Activated naive CD8-positive, alpha-beta T cell treated with anti-CD3 and anti-CD28 coated beads for 36 hours (primary cell): ENCODE data around the gene NXPH4. TPM values are rescaled to one million over a fixed set of nuclear protein-coding genes. Genes with fewer than 3 reads are reported as not detected.

Source experiments
- DNase-seq: peaks from one replicate; pipeline ENCODE4 v3.0.0; 2021
- H3K27ac Mint-ChIP-seq: one replicate; pipeline ENCODE4 v1.8.0; 2022; ENCODE audit warnings: mild to moderate bottlenecking, moderate library complexity, mixed read lengths
- H3K27me3 Mint-ChIP-seq: one replicate; pipeline ENCODE4 v1.8.0; 2022; ENCODE audit warnings: mild to moderate bottlenecking, mixed read lengths
- H3K36me3 Mint-ChIP-seq: one replicate; pipeline ENCODE4 v1.8.0; 2021; ENCODE audit warnings: mild to moderate bottlenecking, mixed read lengths
- H3K4me1 Mint-ChIP-seq: one replicate; pipeline ENCODE4 v1.8.0; 2021; ENCODE audit warnings: mixed read lengths
- H3K4me3 Mint-ChIP-seq: one replicate; pipeline ENCODE4 v1.8.0; 2022; ENCODE audit warnings: mild to moderate bottlenecking, moderate library complexity, mixed read lengths
- H3K9me3 Mint-ChIP-seq: one replicate; pipeline ENCODE4 v1.8.0; 2022; ENCODE audit warnings: mixed read lengths
- total RNA-seq, 2 experiments: library from RNA; stranded (reverse); gene quantifications; one replicate each; pipeline ENCODE4 v1.2.3, GENCODE V29; 2021

The NXPH4 gene
- total RNA-seq, 2 experiments from 2014 or later, result 0.19 to 0.26 TPM

DNA sequence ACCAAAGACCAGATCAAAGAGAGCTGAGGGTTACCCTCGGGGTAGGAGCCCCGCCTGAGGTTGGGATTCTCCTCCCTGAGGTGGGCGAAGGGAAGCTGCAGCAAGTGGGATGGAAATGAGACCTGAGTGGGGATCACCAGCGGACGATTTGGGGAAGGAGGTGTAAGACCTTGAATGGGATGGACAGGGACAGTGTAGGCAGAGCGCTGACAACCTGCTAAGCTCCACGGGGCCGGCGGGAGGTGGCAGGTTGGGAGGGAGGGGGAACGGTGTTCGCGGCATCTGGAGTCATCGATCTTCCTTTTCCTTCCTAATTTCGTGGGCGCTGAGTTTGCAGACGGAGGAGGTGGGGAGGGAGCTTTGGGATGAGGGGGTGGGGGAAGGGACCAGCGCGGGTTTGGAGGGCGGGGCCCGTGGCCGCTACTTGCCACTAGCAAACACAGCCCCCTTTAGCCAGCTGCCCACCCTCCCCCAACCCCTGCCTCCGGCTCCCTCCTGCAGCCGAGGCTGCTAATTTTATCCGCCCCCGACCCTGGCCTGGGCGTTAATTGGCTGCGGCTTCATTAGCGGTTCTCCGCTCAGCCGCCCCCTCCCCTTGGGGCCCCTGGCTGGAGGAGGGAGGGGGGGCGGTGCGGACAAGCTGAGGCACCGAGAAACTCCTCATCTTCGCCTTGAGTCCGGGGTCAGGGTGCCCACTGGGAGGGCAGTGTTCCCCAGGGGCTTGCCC is 10.2 kb downstream of the NXPH4 start:
- peak overlapping the region; percentile 53 for H3K4me3 Mint-ChIP-seq
- H3K27ac Mint-ChIP-seq, result no peak overlapping the region
- peaks cover 23% of the 10 kb centered on the region for H3K36me3 Mint-ChIP-seq
- no peak for DNase-seq
- H3K9me3 Mint-ChIP-seq, result no peaks in the 10 kb centered on the region
- H3K4me1 Mint-ChIP-seq, result peaks cover 57% of the 10 kb centered on the region
- peaks cover 62% of the 10 kb centered on the region for H3K27me3 Mint-ChIP-seq

DNA sequence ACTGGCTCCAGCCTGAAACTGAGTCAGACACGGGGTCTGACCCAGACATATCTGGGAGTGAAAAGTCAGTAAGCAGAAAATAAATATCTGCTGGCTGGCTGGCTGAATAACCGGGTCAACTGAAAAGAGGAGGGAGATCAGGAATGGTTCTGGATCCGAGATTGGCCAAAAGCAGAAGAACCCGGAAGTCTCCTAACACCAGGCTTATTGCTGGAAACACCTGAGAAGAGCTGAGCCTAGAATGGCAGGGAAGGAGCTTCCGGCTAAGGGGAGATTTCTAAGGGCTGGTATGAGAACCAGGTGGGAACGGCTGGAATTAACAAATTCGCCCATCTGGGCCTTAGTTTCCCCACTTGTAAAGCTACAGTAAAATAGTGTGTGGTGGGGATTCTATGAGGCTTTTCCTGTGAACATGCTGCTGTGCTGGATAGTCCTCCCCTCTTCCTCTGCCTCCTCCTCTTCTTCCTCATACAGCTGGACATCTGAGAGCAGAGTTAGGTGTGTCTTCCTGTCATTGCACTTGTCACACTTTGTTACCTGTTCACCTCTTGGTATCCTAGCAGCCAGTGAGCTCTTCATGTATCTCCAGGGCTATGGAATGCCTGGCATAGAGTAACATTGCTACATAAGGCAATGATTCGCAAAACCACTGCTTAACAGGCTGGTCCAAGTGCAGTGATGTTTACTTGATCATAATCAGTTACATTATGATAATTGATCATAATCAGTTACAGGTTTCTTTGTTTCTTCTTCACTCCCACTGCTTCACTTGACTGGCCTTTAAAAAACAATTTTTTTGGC is 10.9 kb downstream of the NXPH4 start:
- peaks cover 58% of the 10 kb centered on the region for H3K4me1 Mint-ChIP-seq
- H3K27me3 Mint-ChIP-seq, result peaks cover 54% of the 10 kb centered on the region
- H3K27ac Mint-ChIP-seq, result no peak overlapping the region
- DNase-seq, result no peak
- H3K36me3 Mint-ChIP-seq, result peaks cover 31% of the 10 kb centered on the region
- H3K9me3 Mint-ChIP-seq, result no peaks in the 10 kb centered on the region
- no peak overlapping the region for H3K4me3 Mint-ChIP-seq

DNA sequence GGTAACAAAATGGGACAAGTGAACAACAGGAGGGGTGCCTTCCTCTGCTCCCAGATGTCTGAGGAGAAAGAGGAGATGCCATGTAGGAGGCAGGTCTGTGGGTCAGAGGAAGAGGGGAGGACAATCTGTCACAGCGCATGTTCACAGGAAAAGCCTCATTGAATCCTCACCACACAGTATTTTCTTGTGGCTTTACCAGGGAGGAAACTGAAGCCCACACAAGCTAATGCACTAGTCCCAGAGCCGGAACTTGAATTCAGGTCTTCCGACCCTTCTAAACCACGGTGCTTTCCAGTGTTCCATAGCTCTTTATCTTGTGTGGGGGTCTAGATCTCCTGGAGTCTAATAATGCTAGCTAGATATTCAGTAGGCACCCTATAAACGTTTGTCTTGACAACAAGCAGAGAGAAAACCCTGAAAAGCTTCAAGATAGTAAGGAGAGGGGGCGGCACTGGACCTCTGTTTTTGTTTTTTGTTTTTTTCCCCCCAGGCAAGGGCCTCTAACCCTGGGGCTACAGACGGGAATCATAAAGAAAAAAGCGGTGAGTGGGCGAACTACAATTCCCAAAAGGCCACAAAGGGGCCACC is 12.5 kb downstream of the NXPH4 start:
- Mint-ChIP-seq H3K36me3 (peaks cover 45% of the 10 kb centered on the region), H3K27me3 (peaks cover 38% of the 10 kb centered on the region), H3K4me3 (peak overlapping the region; percentile 99), H3K4me1 (peaks cover 59% of the 10 kb centered on the region), H3K9me3 (no peaks in the 10 kb centered on the region), H3K27ac (peak overlapping the region; percentile 99)
- no peak for DNase-seq

DNA sequence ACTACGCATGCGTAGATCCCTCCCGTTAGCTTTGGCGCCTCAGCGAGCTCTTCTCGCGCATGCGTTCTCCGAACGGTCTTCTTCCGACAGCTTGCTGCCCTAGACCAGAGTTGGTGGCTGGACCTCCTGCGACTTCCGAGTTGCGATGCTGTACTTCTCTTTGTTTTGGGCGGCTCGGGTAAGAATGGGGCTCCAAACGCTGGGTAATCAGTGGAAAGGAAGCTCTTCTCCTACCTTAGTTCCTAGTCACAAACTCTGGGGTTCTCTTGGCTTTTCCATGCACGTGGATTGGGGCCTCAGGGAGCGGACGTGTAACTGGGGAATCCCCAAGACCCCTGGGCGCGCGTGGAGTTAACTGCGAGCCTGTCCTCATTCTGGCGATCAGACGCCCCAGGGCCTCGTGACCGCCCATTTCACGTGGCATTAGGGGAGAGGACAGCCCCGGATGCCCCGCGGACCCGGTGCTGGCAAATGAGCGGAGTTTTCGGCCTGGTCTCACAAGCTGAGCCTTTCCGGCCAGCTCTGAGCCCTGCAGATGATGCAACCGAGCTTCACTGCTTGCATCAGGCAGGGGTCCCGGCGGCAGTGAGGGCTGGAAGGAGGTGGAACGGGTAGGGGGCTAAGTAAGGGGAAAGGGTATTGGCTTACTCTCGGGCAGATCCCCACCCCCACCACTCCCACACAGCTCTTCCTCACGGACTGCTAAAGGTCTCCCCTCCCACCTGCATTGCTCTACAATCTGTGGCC is 13.2 kb downstream of the NXPH4 start, which contains the start of gene SHMT2:
TSS of gene SHMT2 (plus strand) at position 78 of the 747 bp plus-strand sequence. CDS start at position 146, 68 bp downstream.
- Mint-ChIP-seq H3K9me3 (no peaks in the 10 kb centered on the region), H3K27ac (peak within 1 kb of the TSS; percentile 99), H3K4me3 (peak within 1 kb of the TSS; percentile 99), H3K4me1 (peaks cover 63% of the 10 kb centered on the region), H3K36me3 (peaks cover 51% of the 10 kb centered on the region), H3K27me3 (peaks cover 31% of the 10 kb centered on the region)
- DNase-seq, result peak; percentile 93

DNA sequence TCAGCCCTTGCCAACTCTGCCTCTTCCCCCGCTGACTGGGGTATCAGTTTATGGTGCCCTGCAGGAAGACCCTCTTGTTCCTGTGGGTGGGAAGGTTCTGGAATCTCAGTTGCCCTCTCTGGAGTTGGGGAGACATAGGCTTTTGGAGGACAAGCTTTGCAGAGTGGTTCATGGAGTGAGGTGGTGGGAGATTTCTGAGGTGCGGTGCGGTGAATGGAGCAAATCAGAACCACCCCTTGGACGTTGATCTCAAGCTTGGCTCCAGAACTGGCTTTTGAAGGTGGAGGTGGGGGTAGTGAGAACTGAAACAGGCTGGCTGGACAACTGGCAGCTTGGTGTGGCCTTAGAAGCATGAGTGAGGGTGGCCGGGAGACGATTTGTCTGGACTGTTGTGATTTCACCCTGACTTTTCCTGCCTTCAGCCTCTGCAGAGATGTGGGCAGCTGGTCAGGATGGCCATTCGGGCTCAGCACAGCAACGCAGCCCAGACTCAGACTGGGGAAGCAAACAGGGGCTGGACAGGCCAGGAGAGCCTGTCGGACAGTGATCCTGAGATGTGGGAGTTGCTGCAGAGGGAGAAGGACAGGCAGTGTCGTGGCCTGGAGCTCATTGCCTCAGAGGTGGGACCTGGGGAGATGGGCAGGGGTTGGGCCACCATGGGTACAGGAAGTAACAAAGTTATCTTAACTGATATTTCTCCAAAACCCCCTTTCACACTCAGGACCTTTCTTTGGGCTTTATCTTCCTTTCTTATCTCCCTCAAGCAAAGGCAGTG is 14.0 kb downstream of the NXPH4 start:
- Mint-ChIP-seq H3K36me3 (peaks cover 55% of the 10 kb centered on the region), H3K27me3 (peaks cover 24% of the 10 kb centered on the region), H3K4me1 (peaks cover 61% of the 10 kb centered on the region)

DNA sequence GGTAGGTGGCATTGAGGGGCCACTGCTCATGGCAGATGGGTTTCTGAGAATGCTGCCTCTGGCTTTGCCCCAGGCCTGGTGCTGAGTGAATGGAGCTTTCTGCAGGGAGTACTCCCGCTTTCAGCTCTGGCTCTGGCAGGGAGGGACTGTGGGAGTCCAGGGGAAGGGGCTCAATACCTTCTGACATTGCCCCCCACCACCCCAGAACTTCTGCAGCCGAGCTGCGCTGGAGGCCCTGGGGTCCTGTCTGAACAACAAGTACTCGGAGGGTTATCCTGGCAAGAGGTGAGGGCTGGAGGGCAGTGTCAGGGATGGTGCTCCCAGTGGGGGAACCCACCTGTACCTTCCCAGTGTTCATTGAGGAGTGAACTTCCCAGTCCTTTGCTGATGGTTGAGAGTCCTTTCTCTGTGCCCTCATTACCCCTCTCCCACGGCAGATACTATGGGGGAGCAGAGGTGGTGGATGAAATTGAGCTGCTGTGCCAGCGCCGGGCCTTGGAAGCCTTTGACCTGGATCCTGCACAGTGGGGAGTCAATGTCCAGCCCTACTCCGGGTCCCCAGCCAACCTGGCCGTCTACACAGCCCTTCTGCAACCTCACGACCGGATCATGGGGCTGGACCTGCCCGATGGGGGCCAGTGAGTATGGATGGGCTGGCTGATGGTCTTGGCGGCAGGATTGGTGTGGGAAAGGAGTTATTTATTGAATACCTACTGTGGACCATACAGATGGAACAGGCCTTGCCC is 14.9 kb downstream of the NXPH4 start:
- no peak for DNase-seq
- Mint-ChIP-seq H3K36me3 (peaks cover 58% of the 10 kb centered on the region), H3K4me3 (peak overlapping the region; percentile 99), H3K4me1 (peaks cover 61% of the 10 kb centered on the region), H3K27me3 (peaks cover 22% of the 10 kb centered on the region), H3K27ac (peak overlapping the region; percentile 25), H3K9me3 (no peaks in the 10 kb centered on the region)

More for the DNA sequence above, 14.0 kb downstream of the NXPH4 start:
- peak overlapping the region; percentile 99 for H3K27ac Mint-ChIP-seq
- H3K4me3 Mint-ChIP-seq, result peak overlapping the region; percentile 99
- no peak for DNase-seq
- no peaks in the 10 kb centered on the region for H3K9me3 Mint-ChIP-seq

DNA sequence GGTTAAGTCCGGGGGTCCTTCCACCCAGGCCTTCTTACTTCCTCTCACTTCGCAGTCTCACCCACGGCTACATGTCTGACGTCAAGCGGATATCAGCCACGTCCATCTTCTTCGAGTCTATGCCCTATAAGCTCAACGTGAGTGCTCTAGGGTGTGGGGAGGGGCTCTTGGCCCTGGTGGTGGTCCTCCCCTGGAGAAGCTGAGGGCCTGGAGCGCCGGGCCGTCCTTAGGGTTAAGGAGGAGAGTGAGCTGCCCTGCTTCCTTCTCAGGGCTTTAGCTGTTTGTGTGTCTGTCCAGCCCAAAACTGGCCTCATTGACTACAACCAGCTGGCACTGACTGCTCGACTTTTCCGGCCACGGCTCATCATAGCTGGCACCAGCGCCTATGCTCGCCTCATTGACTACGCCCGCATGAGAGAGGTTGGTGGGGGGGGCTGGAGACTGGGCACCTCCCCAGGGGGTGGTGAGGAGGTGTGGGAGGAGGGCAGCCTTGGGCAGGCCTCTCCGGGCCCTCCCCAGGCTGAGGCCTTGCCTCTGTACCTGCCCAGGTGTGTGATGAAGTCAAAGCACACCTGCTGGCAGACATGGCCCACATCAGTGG is 15.7 kb downstream of the NXPH4 start:
- Mint-ChIP-seq H3K4me1 (peaks cover 63% of the 10 kb centered on the region), H3K27me3 (peaks cover 24% of the 10 kb centered on the region), H3K36me3 (peaks cover 58% of the 10 kb centered on the region), H3K27ac (no peak overlapping the region), H3K4me3 (peak overlapping the region; percentile 99), H3K9me3 (no peaks in the 10 kb centered on the region)
- no peak for DNase-seq

DNA sequence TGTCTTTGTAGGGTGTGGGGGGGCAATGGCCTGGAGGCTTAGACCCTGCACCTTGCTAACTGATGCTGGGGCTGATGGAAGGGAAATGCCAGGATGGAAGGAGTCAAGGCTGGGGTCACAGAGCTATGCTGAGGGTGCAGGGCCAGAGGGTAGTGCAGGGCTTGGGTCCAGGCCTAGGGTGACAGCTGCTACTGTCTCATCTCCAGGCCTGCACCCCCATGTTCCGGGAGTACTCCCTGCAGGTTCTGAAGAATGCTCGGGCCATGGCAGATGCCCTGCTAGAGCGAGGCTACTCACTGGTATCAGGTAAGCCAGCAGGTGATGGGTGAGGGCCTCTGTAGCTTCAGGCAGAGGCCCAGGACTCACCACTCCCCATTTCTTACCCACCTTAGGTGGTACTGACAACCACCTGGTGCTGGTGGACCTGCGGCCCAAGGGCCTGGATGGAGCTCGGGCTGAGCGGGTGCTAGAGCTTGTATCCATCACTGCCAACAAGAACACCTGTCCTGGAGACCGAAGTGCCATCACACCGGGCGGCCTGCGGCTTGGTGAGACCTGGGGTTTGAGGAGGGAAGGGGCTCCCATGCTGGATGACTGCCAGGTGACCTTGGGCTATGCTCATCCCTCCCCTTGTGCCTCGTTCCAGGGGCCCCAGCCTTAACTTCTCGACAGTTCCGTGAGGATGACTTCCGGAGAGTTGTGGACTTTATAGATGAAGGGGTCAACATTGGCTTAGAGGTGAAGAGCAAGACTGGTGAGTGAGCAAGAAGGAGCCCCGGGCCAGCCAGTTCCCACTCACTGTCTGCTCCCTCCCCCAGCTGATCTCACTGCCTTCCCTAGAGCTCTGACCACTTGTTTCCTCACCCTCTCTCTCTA is 17.0 kb downstream of the NXPH4 start:
- Mint-ChIP-seq H3K9me3 (no peaks in the 10 kb centered on the region), H3K27ac (peak overlapping the region; percentile 68)

DNA sequence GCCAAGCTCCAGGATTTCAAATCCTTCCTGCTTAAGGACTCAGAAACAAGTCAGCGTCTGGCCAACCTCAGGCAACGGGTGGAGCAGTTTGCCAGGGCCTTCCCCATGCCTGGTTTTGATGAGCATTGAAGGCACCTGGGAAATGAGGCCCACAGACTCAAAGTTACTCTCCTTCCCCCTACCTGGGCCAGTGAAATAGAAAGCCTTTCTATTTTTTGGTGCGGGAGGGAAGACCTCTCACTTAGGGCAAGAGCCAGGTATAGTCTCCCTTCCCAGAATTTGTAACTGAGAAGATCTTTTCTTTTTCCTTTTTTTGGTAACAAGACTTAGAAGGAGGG is 17.6 kb downstream of the NXPH4 start:
- DNase-seq, result no peak
- peaks cover 59% of the 10 kb centered on the region for H3K36me3 Mint-ChIP-seq
- peaks cover 65% of the 10 kb centered on the region for H3K4me1 Mint-ChIP-seq
- H3K4me3 Mint-ChIP-seq, result no peak overlapping the region
- H3K27ac Mint-ChIP-seq, result peak overlapping the region; percentile 68
- H3K27me3 Mint-ChIP-seq, result peaks cover 32% of the 10 kb centered on the region
- H3K9me3 Mint-ChIP-seq, result no peaks in the 10 kb centered on the region

More for the DNA sequence above, 17.0 kb downstream of the NXPH4 start:
- no peak for DNase-seq
- Mint-ChIP-seq H3K27me3 (peaks cover 28% of the 10 kb centered on the region), H3K4me3 (no peak overlapping the region), H3K36me3 (peaks cover 59% of the 10 kb centered on the region), H3K4me1 (peaks cover 66% of the 10 kb centered on the region)

DNA sequence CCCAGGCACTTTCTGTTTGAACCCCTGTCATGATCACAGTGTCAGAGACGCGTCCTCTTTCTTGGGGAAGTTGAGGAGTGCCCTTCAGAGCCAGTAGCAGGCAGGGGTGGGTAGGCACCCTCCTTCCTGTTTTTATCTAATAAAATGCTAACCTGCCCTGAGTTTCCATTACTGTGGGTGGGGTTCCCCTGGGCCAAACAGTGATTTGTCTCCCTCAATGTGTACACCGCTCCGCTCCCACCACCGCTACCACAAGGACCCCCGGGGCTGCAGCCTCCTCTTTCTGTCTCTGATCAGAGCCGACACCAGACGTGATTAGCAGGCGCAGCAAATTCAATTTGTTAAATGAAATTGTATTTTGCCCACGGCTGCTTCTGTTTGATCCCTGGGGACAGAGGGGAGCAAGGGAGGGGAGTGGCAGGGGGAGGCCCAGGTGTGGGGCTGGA is 18.0 kb downstream of the NXPH4 start:
- DNase-seq, result no peak
- peaks cover 58% of the 10 kb centered on the region for H3K36me3 Mint-ChIP-seq
- H3K4me3 Mint-ChIP-seq, result no peak overlapping the region

DNA sequence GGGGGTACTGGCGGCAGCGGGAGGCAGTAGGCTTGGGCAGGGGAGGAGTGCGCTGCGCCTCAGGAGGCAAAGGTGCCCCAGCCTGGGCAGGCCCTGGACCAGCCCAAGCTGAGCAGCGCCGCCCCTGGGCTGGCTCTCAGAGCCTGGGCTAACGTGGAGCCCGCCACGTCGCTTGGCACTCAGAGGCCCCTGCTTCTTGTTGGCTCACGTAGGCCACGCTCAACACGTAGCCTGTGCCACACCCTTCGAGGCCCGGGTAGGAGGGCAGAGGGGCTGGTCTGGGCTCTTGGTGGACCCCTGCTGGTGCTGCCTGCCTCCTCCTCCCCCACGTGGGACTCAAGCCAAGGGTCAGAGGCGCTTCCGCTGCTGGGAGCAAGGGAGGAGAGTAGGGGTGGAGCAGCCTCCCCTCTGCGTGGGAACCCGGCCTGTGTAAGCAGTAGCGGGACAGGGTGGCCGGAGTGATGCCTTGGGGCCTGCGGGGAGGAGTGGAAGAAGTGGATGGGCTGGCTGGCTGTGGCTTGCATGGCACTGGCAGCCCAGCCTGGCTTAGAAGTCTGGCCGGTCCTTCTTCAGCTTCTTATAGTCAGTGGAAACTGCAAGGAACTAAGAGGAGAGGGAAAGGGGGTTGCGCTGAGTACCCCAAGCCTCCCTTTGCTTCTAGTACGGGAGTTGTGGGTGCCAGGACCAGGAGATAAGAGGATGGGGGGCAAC is 18.6 kb downstream of the NXPH4 start:
- H3K36me3 Mint-ChIP-seq, result peaks cover 52% of the 10 kb centered on the region
- H3K4me1 Mint-ChIP-seq, result peaks cover 66% of the 10 kb centered on the region
- no peak for DNase-seq
- no peak overlapping the region for H3K27ac Mint-ChIP-seq
- H3K9me3 Mint-ChIP-seq, result no peaks in the 10 kb centered on the region
- H3K4me3 Mint-ChIP-seq, result no peak overlapping the region
- peaks cover 37% of the 10 kb centered on the region for H3K27me3 Mint-ChIP-seq

More for the DNA sequence above, 18.0 kb downstream of the NXPH4 start:
- peak overlapping the region; percentile 68 for H3K27ac Mint-ChIP-seq
- H3K27me3 Mint-ChIP-seq, result peaks cover 34% of the 10 kb centered on the region
- no peaks in the 10 kb centered on the region for H3K9me3 Mint-ChIP-seq
- H3K4me1 Mint-ChIP-seq, result peaks cover 65% of the 10 kb centered on the region

DNA sequence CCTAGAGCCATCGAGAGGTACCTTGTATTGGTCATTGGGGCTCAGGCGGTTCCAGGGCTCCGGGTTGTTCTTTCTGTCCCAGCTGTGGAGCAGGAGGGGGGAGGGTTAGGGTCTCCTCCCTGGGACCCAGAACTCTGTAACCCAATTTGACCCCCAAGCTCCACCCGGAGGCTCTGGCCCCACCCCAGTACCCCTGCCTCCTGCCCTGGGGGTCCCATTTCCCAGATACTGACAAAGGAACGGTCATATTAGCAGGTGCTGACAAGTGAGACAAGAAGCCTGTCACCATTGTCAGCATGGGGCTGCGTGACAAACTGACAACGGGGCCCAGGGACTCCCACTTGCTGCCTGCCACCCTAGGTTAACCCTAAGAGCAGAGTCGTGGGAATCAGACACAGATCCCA is 19.1 kb downstream of the NXPH4 start:
- Mint-ChIP-seq H3K4me3 (no peak overlapping the region), H3K27me3 (peaks cover 42% of the 10 kb centered on the region), H3K36me3 (peaks cover 46% of the 10 kb centered on the region), H3K9me3 (no peaks in the 10 kb centered on the region), H3K27ac (no peak overlapping the region), H3K4me1 (peaks cover 66% of the 10 kb centered on the region)
- no peak for DNase-seq
